ENCODE results near the gene CNEP1R1. TPM values are rescaled to one million over a fixed set of nuclear protein-coding genes. Genes with fewer than 3 reads are reported as not detected.

The CNEP1R1 gene
- total RNA-seq, 2 donors from 2014 or later = 11.5 to 22.3 TPM

- TF ChIP-seq POLR2A (IDR thresholded peaks at IDR 0.05) = no peak
- TF ChIP-seq, protein P1, sequence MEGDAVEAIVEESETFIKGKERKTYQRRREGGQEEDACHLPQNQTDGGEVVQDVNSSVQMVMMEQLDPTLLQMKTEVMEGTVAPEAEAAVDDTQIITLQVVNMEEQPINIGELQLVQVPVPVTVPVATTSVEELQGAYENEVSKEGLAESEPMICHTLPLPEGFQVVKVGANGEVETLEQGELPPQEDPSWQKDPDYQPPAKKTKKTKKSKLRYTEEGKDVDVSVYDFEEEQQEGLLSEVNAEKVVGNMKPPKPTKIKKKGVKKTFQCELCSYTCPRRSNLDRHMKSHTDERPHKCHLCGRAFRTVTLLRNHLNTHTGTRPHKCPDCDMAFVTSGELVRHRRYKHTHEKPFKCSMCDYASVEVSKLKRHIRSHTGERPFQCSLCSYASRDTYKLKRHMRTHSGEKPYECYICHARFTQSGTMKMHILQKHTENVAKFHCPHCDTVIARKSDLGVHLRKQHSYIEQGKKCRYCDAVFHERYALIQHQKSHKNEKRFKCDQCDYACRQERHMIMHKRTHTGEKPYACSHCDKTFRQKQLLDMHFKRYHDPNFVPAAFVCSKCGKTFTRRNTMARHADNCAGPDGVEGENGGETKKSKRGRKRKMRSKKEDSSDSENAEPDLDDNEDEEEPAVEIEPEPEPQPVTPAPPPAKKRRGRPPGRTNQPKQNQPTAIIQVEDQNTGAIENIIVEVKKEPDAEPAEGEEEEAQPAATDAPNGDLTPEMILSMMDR (IDR thresholded peaks at IDR 0.05) = no peak
- Histone ChIP-seq H3K27ac (no peak overlapping the region), H3K27me3 (no peaks in the 10 kb centered on the region), H3K9me3 (no peaks in the 10 kb centered on the region), H3K4me3 (no peak overlapping the region), H3K4me1 (no peaks in the 10 kb centered on the region), H3K36me3 (replicated peaks in 1 of 2; ENCODE audit: insufficient read depth in 1 of 2, low read depth in 2 of 2) (no peaks in the 10 kb centered on the region)
- 57% methylated on average over 1 of the region's 1 CpG; no CpG with 5 or more reads in 1 of the 2 donors for WGBS, 2 donors
- no peak for DNase-seq
- no peak for ATAC-seq
- intact Hi-C loops (cut with DNase I) = no loop called here
These were observed 29.3 kb upstream of the CNEP1R1 start for GRCh38 chr16:49995720-49996119.

GRCh38 chr16:49997721-49998251 lies 27.2 kb upstream of the CNEP1R1 start:
- no peak overlapping the region for H3K4me3 ChIP-seq

GRCh38 chr16:49998991-49999390 lies 26.0 kb upstream of the CNEP1R1 start:
- Histone ChIP-seq H3K27me3 (no peaks in the 10 kb centered on the region), H3K27ac (no peak overlapping the region), H3K9me3 (no peaks in the 10 kb centered on the region), H3K4me3 (no peak overlapping the region), H3K4me1 (no peaks in the 10 kb centered on the region), H3K36me3 (replicated peaks in 1 of 2; ENCODE audit: insufficient read depth in 1 of 2, low read depth in 2 of 2) (no peaks in the 10 kb centered on the region)
- intact Hi-C loops (cut with DNase I) = no loop called here
- DNase-seq = no peak
- 89 to 94% methylated on average over 5 of the region's 5 CpGs for WGBS, 2 donors
- ATAC-seq = no peak
- TF ChIP-seq, protein P1 (IDR thresholded peaks at IDR 0.05) = no peak
- no peak for TF ChIP-seq POLR2A (IDR thresholded peaks at IDR 0.05)

More at GRCh38 chr16:49997721-49998251, 27.2 kb upstream of the CNEP1R1 start:
- intact Hi-C loops (cut with DNase I) = no loop called here
- H3K36me3 ChIP-seq (replicated peaks in 1 of 2; ENCODE audit: insufficient read depth in 1 of 2, low read depth in 2 of 2) = no peaks in the 10 kb centered on the region
- DNase-seq (no peak), ATAC-seq (no peak)
- 70 to 72% methylated on average over 4 of the region's 4 CpGs for WGBS, 2 donors
- TF ChIP-seq, protein P1 (IDR thresholded peaks at IDR 0.05) = no peak
- no peak for TF ChIP-seq POLR2A (IDR thresholded peaks at IDR 0.05)
- no peak overlapping the region for H3K27ac ChIP-seq
- no peaks in the 10 kb centered on the region for H3K9me3 ChIP-seq
- no peaks in the 10 kb centered on the region for H3K27me3 ChIP-seq
- no peaks in the 10 kb centered on the region for H3K4me1 ChIP-seq

- Histone ChIP-seq H3K9me3 (no peaks in the 10 kb centered on the region), H3K4me3 (no peak overlapping the region), H3K36me3 (replicated peaks in 1 of 2; ENCODE audit: insufficient read depth in 1 of 2, low read depth in 2 of 2) (no peaks in the 10 kb centered on the region), H3K27me3 (no peaks in the 10 kb centered on the region), H3K4me1 (no peaks in the 10 kb centered on the region), H3K27ac (no peak overlapping the region)
- intact Hi-C loops (cut with DNase I) = no loop called here
- TF ChIP-seq, protein P1 (IDR thresholded peaks at IDR 0.05) = no peak
- TF ChIP-seq POLR2A (IDR thresholded peaks at IDR 0.05) = no peak
- no peak for ATAC-seq
- no peak for DNase-seq
- 65 to 78% methylated on average over 3 of the region's 3 CpGs for WGBS, 2 donors
These were observed 23.9 kb upstream of the CNEP1R1 start for GRCh38 chr16:50001144-50001543.

GRCh38 chr16:50002190-50002589 lies 22.8 kb upstream of the CNEP1R1 start:
- Histone ChIP-seq H3K27me3 (no peaks in the 10 kb centered on the region), H3K9me3 (no peaks in the 10 kb centered on the region), H3K27ac (no peak overlapping the region), H3K4me3 (no peak overlapping the region), H3K4me1 (no peaks in the 10 kb centered on the region), H3K36me3 (replicated peaks in 1 of 2; ENCODE audit: insufficient read depth in 1 of 2, low read depth in 2 of 2) (no peaks in the 10 kb centered on the region)
- DNase-seq = no peak
- TF ChIP-seq, protein P1 (IDR thresholded peaks at IDR 0.05) = no peak
- TF ChIP-seq POLR2A (IDR thresholded peaks at IDR 0.05) = no peak
- no peak for ATAC-seq
- intact Hi-C loops (cut with DNase I) = no loop called here
- WGBS, 2 donors = 55 to 82% methylated on average over 1 of the region's 1 CpG
